Cardiac fibroblast (primary cell): ENCODE data around the gene RNF213.

Experiments used
- DNase-seq, 2 donors: peaks; one replicate each; pipeline versions ENCODE4 v3.0.0 to v3.0.0-alpha.2; 2010; ENCODE audit warnings: low read depth in 2 of 2
- H3K4me3 ChIP-seq, 2 donors: replicated peaks in 1 of 2; 1 replicate in 1 of 2; 2 replicates in 1 of 2; pipeline ENCODE4 v1.5.1; 2011; ENCODE audit warnings: low read depth in 2 of 2, low read length in 2 of 2, mild to moderate bottlenecking in 2 of 2, moderate library complexity in 1 of 2
- CTCF ChIP-seq: IDR thresholded peaks from one replicate; pipeline ENCODE4 v1.5.1; 2011; ENCODE audit warnings: low read depth, mild to moderate bottlenecking, low read length, inconsistent platforms

RNF213 gene

GRCh38 chr17:80442764-80443163 is 182.1 kb downstream of the RNF213 start:
- no peak overlapping the region for H3K4me3 ChIP-seq
- no peak for TF ChIP-seq CTCF
- no peak for DNase-seq

GRCh38 chr17:80443498-80443897 is 182.8 kb downstream of the RNF213 start:
- H3K4me3 ChIP-seq, result no peak overlapping the region
- no peak for DNase-seq
- TF ChIP-seq CTCF, result no peak

- DNase-seq, result no peak
- no peak for TF ChIP-seq CTCF
Observed at GRCh38 chr17:80443916-80444643, 183.4 kb downstream of the RNF213 start.

GRCh38 chr17:80444644-80444979 is 184.0 kb downstream of the RNF213 start:
- no peak overlapping the region for H3K4me3 ChIP-seq
- TF ChIP-seq CTCF, result no peak
- DNase-seq, result no peak

More at GRCh38 chr17:80443916-80444643, 183.4 kb downstream of the RNF213 start:
- H3K4me3 ChIP-seq, result no peak overlapping the region

GRCh38 chr17:80445007-80445725 is 184.5 kb downstream of the RNF213 start:
- DNase-seq, result no peak
- H3K4me3 ChIP-seq, result no peak overlapping the region
- TF ChIP-seq CTCF, result no peak

- no peak overlapping the region for H3K4me3 ChIP-seq
- no peak for TF ChIP-seq CTCF
- no peak for DNase-seq
Observed at GRCh38 chr17:80445726-80446110, 185.1 kb downstream of the RNF213 start.
